ENCODE data around the gene MPHOSPH8.

GRCh38 chr13:19596086-19596485 lies 37.4 kb upstream of the MPHOSPH8 start:
- TF ChIP-seq CTCF (conservative IDR thresholded peaks at IDR 0.05 in 1 of 2, IDR thresholded peaks at IDR 0.05 in 1 of 2; ENCODE audit: extremely low read depth in 1 of 2, insufficient read depth in 1 of 2, low read depth in 1 of 2, low read length in 2 of 2) (no peak), EZH2 (IDR thresholded peaks at IDR 0.05; ENCODE audit: borderline replicate concordance, low read length) (no peak)

Measured in mammary epithelial cell (primary cell).